Panc1 (cell line): Measurements from ENCODE around the gene REV3L. TPM values are rescaled to one million over a fixed set of nuclear protein-coding genes. Genes with fewer than 3 reads are reported as not detected.
"Not testable (repeated sequence)": the region's sequence is repeated elsewhere in the genome, so short reads cannot be mapped to it uniquely, and the experiment has no call there.

Experiments used
- ATAC-seq: fragments of 200-7000 bp; cut with Tn5 transposase; 2 replicates; pipeline ENCODE4 v1.9.1; 2020; ENCODE audit warnings: mild to moderate bottlenecking, moderate library complexity
- BruUV-seq: library from RNA; stranded (reverse); fragments of 400-500 nt; replicated peaks from 2 replicates; lab custom pipeline; 2021; lab: Mats Ljungman, UMichigan
- CTCF ChIA-PET: fragments of 300-600 bp; sonication (Branson Sonifier 250); formaldehyde crosslinking; loops from one replicate; lab custom pipeline; 2022; ENCODE audit warnings: antibody characterized with exemption; lab: Charles Lee
- POLR2A ChIA-PET: fragments of 300-600 bp; sonication (Branson Sonifier 250); formaldehyde crosslinking; loops from one replicate; lab custom pipeline; 2022; ENCODE audit warnings: antibody characterized with exemption; lab: Charles Lee
- DNase-seq: peaks from one replicate; pipeline ENCODE4 v3.0.0-alpha.2; 2010; ENCODE audit warnings: low read depth, low spot score
- H3K27ac ChIP-seq: 2 replicates; pipeline ENCODE4 v1.5.1; 2011; ENCODE audit warnings: mild to moderate bottlenecking, low read length, inconsistent platforms
- H3K27me3 ChIP-seq: fragments of 200-500 bp; sonication (Bioruptor generic); 2 replicates; pipeline ENCODE4 v1.6.0; 2014; ENCODE audit warnings: low read length, inconsistent platforms; ENCODE audit not compliant: control insufficient read depth, insufficient read depth
- H3K36me3 ChIP-seq: fragments of 200-500 bp; sonication (Bioruptor generic); 2 replicates; pipeline ENCODE4 v1.5.1; 2014; ENCODE audit warnings: inconsistent platforms, mild to moderate bottlenecking, low read length, moderate library complexity; ENCODE audit not compliant: control insufficient read depth, insufficient read depth
- H3K4me1 ChIP-seq: 2 replicates; pipeline ENCODE4 v1.5.1; 2011; ENCODE audit warnings: inconsistent platforms, mild to moderate bottlenecking, low read length, moderate library complexity; ENCODE audit not compliant: control insufficient read depth, insufficient read depth
- H3K4me3 ChIP-seq, 2 experiments: 2 replicates each; pipeline ENCODE4 v1.5.1; 2011 to 2012; ENCODE audit warnings: low read depth in 2 of 2, low read length in 2 of 2, mild to moderate bottlenecking in 2 of 2, inconsistent platforms in 1 of 2, moderate library complexity in 1 of 2
- H3K9me3 ChIP-seq: fragments of 200-500 bp; sonication (Bioruptor generic); 2 replicates; pipeline ENCODE4 v1.5.1; 2014; ENCODE audit warnings: low read depth, mild to moderate bottlenecking, inconsistent platforms, low read length, moderate library complexity; ENCODE audit not compliant: control insufficient read depth, insufficient read depth
- CTCF ChIP-seq: fragments of 450-650 bp; IDR thresholded peaks from 2 replicates; pipeline ENCODE4 v1.5.1; 2017; ENCODE audit warnings: mild to moderate bottlenecking
- POLR2AphosphoS5 ChIP-seq: IDR thresholded peaks from 2 replicates; pipeline ENCODE4 v1.6.1; 2012; ENCODE audit warnings: mild to moderate bottlenecking, low read depth, low read length, moderate library complexity
- REST ChIP-seq, 2 experiments: IDR thresholded peaks; 2 replicates each; pipeline ENCODE4 v1.6.1; 2011 to 2012; ENCODE audit warnings: low read depth in 2 of 2, control low read depth in 1 of 2, low read length in 1 of 2, mild to moderate bottlenecking in 1 of 2, moderate library complexity in 1 of 2; ENCODE audit not compliant: insufficient read depth in 1 of 2
- SIN3A ChIP-seq: IDR thresholded peaks from 2 replicates; pipeline ENCODE4 v1.6.1; 2012; ENCODE audit warnings: low read depth, mild to moderate bottlenecking, low read length, moderate library complexity, borderline replicate concordance; ENCODE audit not compliant: insufficient read depth
- TCF7L2 ChIP-seq: IDR thresholded peaks from 2 replicates; pipeline ENCODE4 v1.6.1; 2011; ENCODE audit warnings: mild to moderate bottlenecking, low read depth, low read length, inconsistent platforms
- in situ Hi-C: cut with HindIII; loops from 2 replicates; pipeline ENCODE4 v1.10.0; 2016; ENCODE audit warnings: low sequenced_read_pairs, low pct_unique_long_range_greater_than_20kb
- intact Hi-C: fragments of 100-400 bp; cut with micrococcal nuclease; formaldehyde crosslinking; loops from one replicate; pipeline ENCODE4 v1.10.0; 2022; ENCODE audit not compliant: unreplicated experiment
- total RNA-seq: library from RNA; stranded (reverse); gene quantifications from one replicate; pipeline ENCODE4 v1.2.1, GENCODE V29; 2021; ENCODE audit not compliant: unreplicated experiment

The REV3L gene
- total RNA-seq, 1 experiment from 2014 or later, result 44.8 TPM

GRCh38 chr6:111326563-111326962 lies 156.5 kb downstream of the REV3L start:
- intact Hi-C loops (no loop called here), in situ Hi-C loops (no loop called here)
- H3K4me1 ChIP-seq, result no peaks in the 10 kb centered on the region
- H3K27ac ChIP-seq, result no peak overlapping the region
- ChIA-PET POLR2A (no interaction called here), CTCF (no interaction called here)
- no peaks in the 10 kb centered on the region for H3K9me3 ChIP-seq
- peaks cover 11% of the 10 kb centered on the region for H3K36me3 ChIP-seq
- ATAC-seq (no peak), DNase-seq (no peak)
- H3K27me3 ChIP-seq, result no peaks in the 10 kb centered on the region
- no peak overlapping the region for H3K4me3 ChIP-seq
- TF ChIP-seq CTCF, result no peak
- no TSS peak for BruUV-seq

- DNase-seq (no peak), ATAC-seq (no peak)
- BruUV-seq, result no TSS peak
- H3K4me1 ChIP-seq, result no peaks in the 10 kb centered on the region
- TF ChIP-seq TCF7L2 (no peak), CTCF (no peak), SIN3A (no peak), REST (IDR thresholded peaks at IDR 0.05; ENCODE audit: insufficient read depth in 1 of 2, low read depth in 2 of 2, low read length in 1 of 2) (no peak), POLR2AphosphoS5 (no peak)
- intact Hi-C loops (no loop called here), in situ Hi-C loops (no loop called here)
- CTCF ChIA-PET, result interaction anchor here (0.5 to 0.7 kb wide), 2 partner anchors 13 to 184 kb away, joined by 5 to 7 read pairs; no protein-coding TSS in a partner anchor
- H3K9me3 ChIP-seq, result no peaks in the 10 kb centered on the region
- H3K27me3 ChIP-seq, result no peaks in the 10 kb centered on the region
- H3K27ac ChIP-seq, result no peak overlapping the region
- no peak overlapping the region for H3K4me3 ChIP-seq
- POLR2A ChIA-PET, result no interaction called here
- peaks cover 4% of the 10 kb centered on the region for H3K36me3 ChIP-seq
These were observed 160.9 kb downstream of the REV3L start for GRCh38 chr6:111322145-111322544.

- TSS peak; percentile 7 for BruUV-seq
- POLR2A ChIA-PET, in situ Hi-C loops: not testable (repeated sequence)
These were observed 175.1 kb downstream of the REV3L start for GRCh38 chr6:111307950-111308349.

More at GRCh38 chr6:111307950-111308349, 175.1 kb downstream of the REV3L start:
- H3K4me1 ChIP-seq, H3K27me3 ChIP-seq, H3K4me3 ChIP-seq, DNase-seq, ATAC-seq, H3K27ac ChIP-seq, CTCF ChIA-PET, H3K9me3 ChIP-seq, intact Hi-C loops: not testable (repeated sequence)
- H3K36me3 ChIP-seq, result peaks cover 16% of the 10 kb centered on the region
